DMS79 (cell line): Measurements from ENCODE around the gene CDC42SE2.
"Not testable (repeated sequence)": the region's sequence is repeated elsewhere in the genome, so short reads cannot be mapped to it uniquely, and the experiment has no call there.

Source experiments
- DNase-seq: peaks from one replicate; lab custom pipeline; 2025; lab: John Stamatoyannopoulos, UW

Gene CDC42SE2

GRCh38 chr5:131366428-131366827 lies 102.6 kb downstream of the CDC42SE2 start:
- no peak for DNase-seq

DNA sequence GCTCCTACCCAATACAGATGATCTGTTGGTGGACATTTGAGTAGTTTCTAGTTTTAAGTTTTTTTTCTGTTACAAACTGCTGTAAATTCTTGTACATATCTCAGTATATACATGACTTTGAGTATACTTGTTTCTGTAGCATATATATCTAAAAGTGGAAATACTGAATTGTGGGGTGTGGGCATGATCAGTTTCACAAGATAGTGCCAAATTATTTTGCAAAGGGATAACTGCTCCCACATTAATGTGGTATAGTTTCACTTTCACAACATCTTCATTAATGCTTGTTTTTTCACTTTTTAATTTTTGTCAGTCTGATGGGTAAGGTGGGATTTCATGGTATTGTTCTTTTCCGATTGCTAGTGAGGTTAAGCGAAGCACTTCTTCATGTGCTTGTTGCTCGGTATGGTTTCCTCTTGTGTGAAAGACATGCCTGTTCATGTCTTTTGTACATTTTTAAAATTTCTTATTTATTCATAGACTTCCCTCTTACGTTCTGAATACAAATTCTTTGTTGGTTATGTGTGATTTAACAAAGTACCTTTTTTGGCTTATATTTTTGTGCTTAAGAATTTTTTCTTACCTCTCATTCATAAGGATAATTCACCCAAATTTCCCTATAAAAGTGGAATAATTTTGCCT lies 103.5 kb downstream of the CDC42SE2 start:
- DNase-seq = no peak

GRCh38 chr5:131368866-131369265 lies 105.0 kb downstream of the CDC42SE2 start:
- DNase-seq = no peak

DNA sequence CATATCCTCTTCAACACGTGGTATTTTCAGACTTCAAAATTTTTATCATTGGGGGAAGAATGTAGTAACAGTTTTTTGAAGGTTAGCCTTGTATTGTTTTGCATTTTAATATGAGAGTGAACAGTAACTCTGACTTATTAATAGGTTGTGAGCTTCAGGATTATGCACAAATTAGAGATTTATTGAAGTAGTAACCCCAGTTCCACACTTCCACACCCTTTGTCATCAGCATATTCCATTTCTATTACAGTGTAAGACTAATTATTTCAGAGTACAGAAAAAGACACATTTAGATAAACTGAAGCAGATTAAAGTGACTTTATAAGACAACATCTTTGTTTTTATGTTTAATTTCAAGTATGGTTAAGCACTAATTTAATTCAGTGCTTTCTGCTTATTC lies 105.7 kb downstream of the CDC42SE2 start:
- DNase-seq = no peak

- no peak for DNase-seq
Measured at GRCh38 chr5:131371835-131372234, 108.0 kb downstream of the CDC42SE2 start.

GRCh38 chr5:131373265-131373664 lies 109.4 kb downstream of the CDC42SE2 start:
- DNase-seq = no peak

- no peak for DNase-seq
Measured at GRCh38 chr5:131375351-131375750, 111.5 kb downstream of the CDC42SE2 start.

DNA sequence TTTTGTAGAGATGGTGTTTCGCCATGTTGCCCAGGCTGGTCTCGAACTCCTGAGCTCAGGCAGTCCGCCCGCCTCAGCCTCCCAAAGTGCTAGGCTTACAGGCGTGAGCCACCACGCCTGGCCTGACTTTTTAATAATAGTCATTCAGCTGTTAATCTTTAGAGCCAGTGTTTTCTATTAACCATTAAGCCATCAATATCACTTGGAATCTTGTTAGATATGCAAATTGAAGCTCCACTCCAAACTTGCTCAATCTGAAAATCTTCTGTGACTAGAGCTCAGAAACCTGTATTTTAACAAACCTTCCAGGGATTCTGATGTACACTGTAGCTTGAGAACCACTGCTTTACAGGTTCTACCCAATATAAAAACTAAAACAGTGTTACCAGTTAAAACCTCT lies 113.5 kb downstream of the CDC42SE2 start:
- no peak for DNase-seq

DNA sequence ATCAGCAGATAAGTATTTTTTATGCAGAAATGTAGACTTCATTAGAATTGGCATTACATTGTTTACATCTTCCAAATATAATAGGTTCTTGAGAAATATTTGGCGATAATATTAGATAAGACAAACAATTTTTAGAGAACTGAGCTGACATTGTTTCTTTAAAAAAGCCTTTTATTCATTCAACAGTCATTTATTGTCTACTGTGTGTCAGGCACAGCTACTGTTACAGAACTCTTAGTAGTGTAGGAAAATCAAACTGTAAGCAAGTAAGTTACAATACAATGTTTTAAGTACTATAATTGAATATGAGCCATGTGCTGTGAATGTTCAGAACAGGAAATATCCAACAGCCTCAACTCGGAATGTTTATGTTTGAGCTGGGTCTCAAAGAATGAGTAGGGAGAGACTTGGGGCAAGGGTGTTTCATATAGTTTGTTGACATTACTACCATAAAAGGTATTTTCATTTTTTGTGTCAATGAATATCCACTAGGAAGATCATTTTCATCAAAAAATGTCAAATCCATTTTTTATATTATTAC lies 114.0 kb downstream of the CDC42SE2 start:
- no peak for DNase-seq

- DNase-seq = no peak
Measured at GRCh38 chr5:131378721-131379541, 115.1 kb downstream of the CDC42SE2 start.

DNA sequence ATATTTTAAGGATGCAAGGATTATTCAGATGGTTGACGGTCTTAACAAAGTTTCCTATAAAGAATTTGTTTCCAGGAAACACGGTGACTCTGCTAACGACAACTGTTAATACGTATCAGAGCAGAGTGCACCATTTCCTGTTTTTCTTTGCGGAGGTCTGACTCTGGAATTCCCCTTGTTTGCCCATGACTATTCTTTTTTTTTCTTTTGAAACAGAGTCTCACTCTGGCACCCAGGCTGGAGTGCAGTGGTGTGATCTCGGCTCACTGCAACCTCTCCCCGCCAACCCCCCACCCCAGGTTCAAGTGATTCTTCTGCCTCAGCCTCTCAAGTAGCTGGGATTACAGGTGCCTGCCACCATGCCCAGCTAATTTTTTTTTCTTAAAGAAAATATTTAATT lies 115.9 kb downstream of the CDC42SE2 start:
- no peak for DNase-seq

- not testable (repeated sequence) for DNase-seq
Measured at GRCh38 chr5:131380238-131380637, 116.4 kb downstream of the CDC42SE2 start.

DNA sequence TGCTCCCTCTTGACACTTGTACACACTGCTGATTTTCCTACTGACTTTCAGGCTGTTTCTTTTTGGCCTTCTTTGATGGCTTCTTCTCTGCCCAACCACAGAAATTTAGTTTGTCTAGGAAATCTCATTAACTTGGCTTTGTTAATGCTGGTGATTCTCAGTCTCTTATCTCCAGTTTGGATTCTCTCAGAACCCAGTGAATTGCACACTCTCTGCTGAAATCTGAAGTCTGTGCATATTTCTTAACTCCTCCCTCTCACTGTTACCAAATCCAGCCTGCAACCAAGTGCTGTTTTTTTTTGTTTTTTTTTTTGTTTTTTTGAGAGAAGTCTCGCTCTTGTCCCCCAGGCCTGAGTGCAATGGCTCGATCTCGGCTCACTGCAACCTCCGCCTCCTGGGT lies 117.2 kb downstream of the CDC42SE2 start:
- DNase-seq = no peak

- DNase-seq = no peak
Measured at GRCh38 chr5:131381777-131382176, 117.9 kb downstream of the CDC42SE2 start.

DNA sequence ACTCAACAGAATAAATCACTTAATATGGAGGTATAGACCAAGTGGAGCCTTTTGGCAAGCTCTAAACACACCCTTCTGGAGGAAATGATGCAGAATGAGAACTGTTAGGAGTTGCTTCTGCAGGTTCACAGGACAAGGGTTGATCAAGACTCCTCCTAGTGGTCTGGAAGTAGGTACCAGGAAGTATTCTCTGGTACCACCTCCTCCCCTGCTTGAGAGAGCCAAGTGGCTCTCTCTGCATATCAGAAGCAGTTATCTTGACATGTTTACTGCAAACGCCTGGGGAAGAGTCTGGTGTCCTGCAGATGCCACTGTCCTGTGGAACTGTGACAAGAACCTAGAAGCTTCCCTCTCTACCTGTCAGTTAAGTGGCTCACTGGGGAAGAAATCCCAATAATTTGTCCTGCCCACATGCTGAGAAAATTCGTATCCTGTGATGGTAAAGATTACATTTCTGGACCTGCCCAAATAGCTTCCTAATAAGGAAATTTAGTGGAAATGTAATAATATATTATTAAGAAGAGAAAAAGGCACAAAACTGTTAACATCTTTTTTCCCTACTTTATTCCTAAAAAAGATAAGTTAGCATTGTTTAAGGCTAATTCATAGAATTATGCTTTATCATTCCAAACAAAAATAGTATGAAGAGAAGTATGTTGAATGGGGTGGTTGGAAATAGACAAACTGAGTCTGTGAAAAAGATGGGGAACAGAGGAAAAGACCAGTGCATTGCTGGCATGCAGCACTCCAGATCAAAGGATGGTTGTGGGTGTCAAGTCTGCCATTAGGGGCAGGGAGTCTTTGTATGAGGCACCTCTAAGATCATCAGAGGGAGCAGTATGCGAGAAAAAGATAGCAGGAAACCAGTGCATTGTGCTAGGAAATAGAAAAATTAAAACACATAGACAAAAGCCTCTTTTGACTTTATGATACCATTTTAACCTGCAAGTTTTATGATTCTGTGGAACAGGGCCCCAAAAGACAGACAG lies 118.8 kb downstream of the CDC42SE2 start:
- DNase-seq = peak; percentile 48

DNA sequence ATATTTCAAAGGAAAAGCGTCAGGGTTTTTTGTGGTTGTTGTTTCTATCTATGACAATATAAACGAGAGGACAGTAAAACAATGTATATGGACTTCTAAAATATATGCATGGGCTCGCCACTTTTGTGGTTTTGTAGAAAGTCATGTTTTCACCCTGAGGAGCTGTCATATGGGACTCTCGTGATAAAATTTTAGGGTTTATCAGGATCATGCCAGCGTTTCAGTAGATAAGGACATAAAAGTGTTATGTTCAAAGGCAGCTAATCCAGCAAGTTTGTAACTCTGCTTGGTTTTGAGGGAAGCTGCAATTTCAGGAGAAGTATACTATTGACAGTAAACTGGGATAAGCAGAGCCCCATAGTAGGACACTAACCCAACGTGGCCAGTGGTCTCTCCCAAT lies 120.3 kb downstream of the CDC42SE2 start:
- DNase-seq = no peak

DNA sequence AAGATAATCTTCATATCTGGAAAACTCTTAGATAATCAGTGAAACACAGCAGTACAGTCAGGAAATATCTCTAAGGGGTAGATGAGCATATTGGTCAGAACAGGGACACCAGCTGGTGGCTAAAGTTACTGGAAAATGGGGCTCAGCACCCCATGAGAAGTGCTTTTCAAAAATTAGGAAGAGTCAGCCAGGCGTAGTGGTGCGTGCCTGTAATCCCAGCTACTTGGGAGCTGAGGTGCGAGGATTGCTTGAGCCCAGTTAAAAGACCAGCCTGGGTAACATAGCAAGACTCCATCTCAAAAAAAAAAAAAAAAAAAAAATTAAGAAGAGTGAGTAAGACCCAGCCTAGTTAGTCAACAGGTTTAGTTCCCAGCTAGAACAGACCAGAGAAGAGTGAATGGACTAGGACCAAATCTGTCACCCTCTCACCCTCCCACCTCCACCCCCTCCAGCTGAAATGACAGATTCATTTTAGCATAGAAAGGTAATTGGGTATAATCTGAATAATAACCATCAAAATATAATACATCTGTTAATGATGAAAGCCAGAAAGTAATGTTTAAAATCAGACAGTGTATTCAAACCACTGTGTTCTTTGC lies 120.9 kb downstream of the CDC42SE2 start:
- no peak for DNase-seq

DNA sequence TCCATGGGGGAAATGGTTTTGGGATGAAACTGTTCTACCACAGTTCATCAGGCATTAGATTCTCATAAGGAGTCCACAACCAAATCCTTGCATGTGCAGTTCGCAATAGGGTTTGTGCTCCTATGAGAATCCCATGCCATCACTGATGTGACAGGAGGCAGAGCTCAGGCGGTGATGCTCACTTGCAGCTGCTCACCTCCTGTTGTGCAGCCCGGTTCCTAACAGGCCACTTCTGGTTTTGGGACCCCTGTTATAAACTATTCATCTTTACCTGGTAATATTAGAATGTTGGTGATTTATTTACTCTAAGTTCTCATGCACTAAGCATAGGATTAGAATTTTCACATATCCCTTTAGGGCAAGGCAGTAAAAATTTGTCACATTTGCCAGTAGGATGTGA lies 122.3 kb downstream of the CDC42SE2 start:
- no peak for DNase-seq

DNA sequence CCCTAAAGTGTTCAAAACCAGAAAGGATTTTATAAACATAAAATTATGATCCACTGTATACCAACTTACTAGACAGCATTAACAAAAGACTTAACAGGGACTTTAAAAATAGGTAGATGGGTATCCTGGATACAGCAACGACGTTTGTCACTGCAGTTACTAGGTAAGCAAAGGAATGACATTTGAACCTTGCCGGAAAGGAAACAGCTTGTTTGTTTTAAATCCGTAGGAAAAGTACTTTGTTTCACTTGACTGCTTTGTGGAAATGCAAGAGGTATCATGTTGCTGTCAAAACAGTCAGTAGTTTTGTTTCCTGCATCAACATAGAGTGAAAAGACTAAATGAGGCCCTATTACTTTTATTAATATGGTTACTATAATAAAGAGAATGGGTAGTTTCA lies 122.9 kb downstream of the CDC42SE2 start:
- DNase-seq = peak; percentile 4

DNA sequence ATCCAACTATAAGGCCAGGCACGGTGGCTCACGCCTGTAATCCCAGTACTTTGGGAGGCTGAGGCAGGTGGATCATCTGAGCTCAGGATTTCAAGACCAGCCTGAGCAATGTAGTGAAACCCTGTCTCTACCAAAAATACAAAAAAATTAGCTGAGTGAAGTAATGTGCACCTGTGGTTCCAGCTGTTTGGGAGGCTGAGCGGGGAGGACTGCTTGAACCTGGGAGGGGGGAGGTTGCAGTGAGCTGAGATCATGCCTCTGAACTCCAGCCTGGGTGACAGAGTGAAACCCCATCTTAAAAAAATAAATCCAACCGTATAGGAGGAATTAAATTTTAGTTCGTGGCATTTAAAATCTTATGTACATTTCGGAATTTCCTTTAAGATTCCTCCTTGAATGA lies 123.4 kb downstream of the CDC42SE2 start:
- no peak for DNase-seq

DNA sequence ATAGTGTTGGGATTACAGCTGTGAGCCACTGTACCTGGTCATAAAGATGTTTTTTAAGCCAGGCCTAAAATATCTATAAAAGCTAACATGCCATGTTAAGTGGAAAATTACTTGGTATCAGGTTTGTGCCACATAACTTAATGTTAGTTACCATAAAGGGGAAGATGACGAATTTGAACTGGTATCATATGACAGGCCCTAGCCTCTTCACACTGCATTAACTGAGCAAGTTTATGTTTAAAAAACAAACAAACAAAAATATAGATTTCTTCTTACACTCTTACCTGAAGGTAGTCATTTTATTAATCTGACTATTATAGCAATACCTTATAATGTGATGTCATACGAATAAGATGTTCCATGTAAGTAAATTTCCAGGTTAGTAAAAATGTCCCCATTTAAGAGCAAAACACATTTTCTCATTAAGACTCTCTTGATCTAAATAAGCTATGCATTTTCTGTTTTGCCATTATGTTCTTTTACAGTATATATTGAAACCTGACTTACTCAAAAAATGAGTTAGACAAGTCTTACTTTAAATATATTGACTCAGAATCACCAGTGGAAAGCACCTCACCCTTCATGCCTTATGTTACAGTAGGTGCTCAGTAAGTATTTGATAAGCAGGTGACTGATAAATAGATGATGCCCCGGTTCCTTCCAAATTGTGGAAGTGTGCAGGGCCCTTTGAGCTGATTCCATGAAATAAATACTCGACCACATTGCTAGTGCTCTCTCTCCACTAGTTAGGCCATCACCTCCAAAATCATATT lies 125.4 kb downstream of the CDC42SE2 start:
- no peak for DNase-seq
